Measurements from ENCODE around the gene MEPCE.
A peak's percentile ranks its signal among the peaks of the same experiment; 100 is the strongest.

MEPCE gene

DNA sequence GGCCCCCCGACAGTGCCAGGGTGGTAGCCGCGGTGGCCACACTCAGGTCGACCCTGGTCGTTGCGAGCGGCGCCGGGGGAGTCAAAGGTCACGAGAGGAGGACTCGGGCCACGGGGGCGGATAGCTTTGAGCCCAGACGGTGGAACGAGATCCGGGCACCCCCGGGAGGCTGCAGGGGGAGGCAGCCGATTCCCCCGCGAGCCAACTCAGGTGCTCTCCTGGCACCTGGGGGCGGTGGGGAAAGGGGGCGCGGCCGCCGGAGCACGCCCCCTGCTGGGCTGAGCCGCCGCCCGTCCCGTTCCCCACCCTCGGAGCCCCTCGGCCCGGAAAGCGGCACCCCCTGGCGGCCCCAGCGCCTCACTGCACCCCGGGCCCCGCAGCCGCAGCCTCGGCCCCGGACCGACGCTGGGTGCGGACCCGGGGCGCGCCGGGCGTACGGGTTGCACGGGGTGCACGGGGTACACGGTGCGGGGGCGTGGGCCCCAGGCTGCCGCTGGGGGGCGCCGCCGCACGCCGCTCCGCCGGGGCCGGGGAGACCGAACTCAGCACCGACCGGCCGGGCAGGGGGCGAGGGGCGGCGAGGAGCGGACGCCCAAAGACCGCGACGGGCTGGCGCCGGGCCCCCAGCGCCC is 53.6 kb downstream of the MEPCE start:
- peak; percentile 55 to 68 for DNase-seq (ENCODE audit: low read depth in 2 of 2)
